Posterior cingulate gyrus (tissue), 11 donors: ENCODE data around the gene IL27RA.

Experiments
- DNase-seq, 10 donors: peaks; one replicate each; pipeline versions ENCODE4 v3.0.0 to v3.0.0-alpha.2; 2020 to 2021; ENCODE audit warnings: mixed read lengths in 3 of 10
- intact Hi-C: fragments of 100-400 bp; cut with DNase I; formaldehyde crosslinking; loops from one replicate; pipeline ENCODE4 v1.15.1; 2023

Gene IL27RA

DNA sequence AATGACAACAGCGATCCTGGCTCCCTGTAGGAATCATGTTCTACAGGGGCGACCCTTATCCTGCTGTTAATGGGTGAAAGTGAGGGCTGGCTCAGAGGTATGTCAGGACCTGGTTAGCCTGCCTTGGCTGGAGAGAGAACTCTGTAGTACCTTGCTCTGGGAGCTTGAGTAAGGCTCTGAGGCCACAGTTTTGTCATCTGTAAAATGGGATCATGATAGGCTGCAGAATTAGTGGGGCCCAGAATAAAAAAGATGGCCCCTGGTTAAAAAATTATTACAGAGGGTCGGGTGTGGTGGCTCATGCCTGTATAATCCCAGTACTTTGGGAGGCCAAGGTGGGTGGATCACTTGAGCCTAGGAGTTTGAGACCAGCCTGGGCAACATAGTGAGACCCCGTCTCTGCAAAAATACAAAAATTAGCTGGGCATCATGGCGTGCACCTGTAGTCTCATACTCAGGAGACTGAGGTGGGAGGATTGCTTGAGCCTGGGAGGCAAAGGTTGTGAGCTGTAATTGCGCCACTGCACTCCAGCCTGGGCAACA, 69.5 kb downstream of the IL27RA start:
- intact Hi-C loops = no loop called here
- no peak for DNase-seq

DNA sequence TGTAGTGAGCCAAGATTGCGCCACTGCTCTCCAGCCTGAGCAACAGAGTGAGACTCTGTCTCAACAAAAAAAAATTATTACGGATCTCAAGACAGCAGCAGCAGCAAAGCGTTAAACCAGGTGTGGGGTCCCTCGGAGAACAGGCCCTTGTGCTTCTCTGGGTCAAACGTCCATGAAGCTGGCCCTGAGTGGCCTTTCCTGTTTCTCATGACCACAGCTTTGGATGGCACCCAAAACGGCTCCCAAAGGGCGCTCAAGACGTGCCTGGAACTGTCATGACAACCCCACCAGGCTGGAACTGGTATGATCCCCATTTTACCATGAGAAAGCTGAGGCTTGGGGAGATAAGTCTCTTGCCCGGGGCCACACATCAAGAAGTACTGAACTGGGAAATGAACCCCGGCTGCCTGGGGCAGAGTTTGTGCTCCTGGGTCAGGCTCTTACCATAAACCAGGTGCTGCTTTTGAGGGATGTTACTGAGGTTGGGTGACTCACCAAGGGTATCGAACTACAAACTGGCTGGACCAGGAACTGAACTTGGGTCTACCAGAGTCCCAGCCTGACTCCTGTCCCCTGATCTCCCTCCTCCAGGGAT, 70.6 kb downstream of the IL27RA start:
- DNase-seq = no peak
- intact Hi-C loops = no loop called here

DNA sequence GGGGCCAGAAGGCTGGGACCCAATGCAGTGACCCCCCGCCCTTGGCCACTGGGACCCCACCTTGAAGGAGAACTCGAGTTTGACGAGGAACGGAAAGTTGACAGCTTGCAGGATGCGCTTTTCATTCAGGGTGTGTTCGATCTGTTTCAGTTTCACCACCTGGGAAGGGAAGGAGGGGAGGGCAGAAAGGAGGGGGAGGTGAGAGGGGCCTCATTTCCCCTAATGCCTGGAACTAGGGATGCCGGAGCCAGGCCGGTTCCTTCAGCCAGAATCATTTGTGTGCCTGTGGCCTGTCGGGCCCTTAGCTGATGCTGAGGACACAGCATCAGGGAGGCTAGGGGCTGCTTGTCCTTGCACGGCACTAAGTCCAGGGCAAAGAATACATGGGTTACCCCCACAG, 71.2 kb downstream of the IL27RA start:
- no peak for DNase-seq
- intact Hi-C loops = no loop called here
